Epithelial cell of proximal tubule (primary cell): ENCODE results near the gene ATP13A2. TPM values are rescaled to one million over a fixed set of nuclear protein-coding genes. Genes with fewer than 3 reads are reported as not detected.

Source experiments
- DNase-seq: peaks from one replicate; pipeline ENCODE4 v3.0.0-alpha.2; 2011; ENCODE audit warnings: low read depth
- H3K4me3 ChIP-seq: 2 replicates; pipeline ENCODE4 v1.5.1; 2011; ENCODE audit warnings: low read depth, mild to moderate bottlenecking, low read length
- CTCF ChIP-seq: conservative IDR thresholded peaks from 2 replicates; pipeline ENCODE4 v1.5.1; 2012; ENCODE audit warnings: low read depth, mild to moderate bottlenecking, low read length
- total RNA-seq: library from RNA; depleted of rRNA; stranded (reverse); fragments of >200 nt; gene quantifications from 2 replicates; pipeline ENCODE4 v1.2.3, GENCODE V29; 2015

The ATP13A2 gene
- total RNA-seq, 1 donor from 2014 or later, result 87.8 TPM

- no peak for DNase-seq
- no peak overlapping the region for H3K4me3 ChIP-seq
- TF ChIP-seq CTCF, result no peak
Measured at GRCh38 chr1:16996845-16997244, 14.9 kb downstream of the ATP13A2 start.

GRCh38 chr1:16993521-16994038 lies 18.1 kb downstream of the ATP13A2 start:
- no peak for TF ChIP-seq CTCF
- no peak overlapping the region for H3K4me3 ChIP-seq
- no peak for DNase-seq

- no peak for TF ChIP-seq CTCF
- H3K4me3 ChIP-seq, result no peak overlapping the region
- DNase-seq, result no peak
Measured at GRCh38 chr1:16992675-16993074, 19.1 kb downstream of the ATP13A2 start.

GRCh38 chr1:16992102-16992501 lies 19.6 kb downstream of the ATP13A2 start:
- TF ChIP-seq CTCF, result no peak
- no peak overlapping the region for H3K4me3 ChIP-seq
- DNase-seq, result no peak

- no peak for TF ChIP-seq CTCF
- no peak overlapping the region for H3K4me3 ChIP-seq
- DNase-seq, result no peak
Measured at GRCh38 chr1:16991571-16991970, 20.2 kb downstream of the ATP13A2 start.

- DNase-seq, result no peak
- no peak for TF ChIP-seq CTCF
Measured at GRCh38 chr1:16989676-16990391, 21.9 kb downstream of the ATP13A2 start.

GRCh38 chr1:16988210-16988609 lies 23.5 kb downstream of the ATP13A2 start:
- no peak for TF ChIP-seq CTCF
- no peak for DNase-seq
- no peak overlapping the region for H3K4me3 ChIP-seq

More at GRCh38 chr1:16989676-16990391, 21.9 kb downstream of the ATP13A2 start:
- H3K4me3 ChIP-seq, result no peak overlapping the region
